SK-N-SH treated with all-trans-retinoic acid at 6 μM for 48 hours (cell line): ENCODE results near the gene ASIC4.

Experiments used
- ATAC-seq: fragments of 200-7000 bp; cut with Tn5 transposase; 3 replicates; pipeline ENCODE4 v1.9.1; 2020; ENCODE audit warnings: mild to moderate bottlenecking, moderate library complexity
- ARNTL ChIP-seq: fragments of 450-650 bp; formaldehyde crosslinking; IDR thresholded peaks from 2 replicates; pipeline ENCODE4 v1.5.0; 2020; ENCODE audit warnings: low read depth, mild to moderate bottlenecking, moderate library complexity, borderline replicate concordance
- BACH2 ChIP-seq: fragments of 250-450 bp; sonication (Bioruptor Pico); IDR thresholded peaks from 2 replicates; pipeline ENCODE4 v1.9.0; 2021; ENCODE audit warnings: mild to moderate bottlenecking, borderline replicate concordance
- CSDC2 ChIP-seq: fragments of 250-450 bp; sonication (Bioruptor Pico); IDR thresholded peaks from 2 replicates; pipeline ENCODE4 v1.5.0; 2020; ENCODE audit warnings: mild to moderate bottlenecking, moderate library complexity
- ESRRG ChIP-seq: fragments of 250-450 bp; sonication (Bioruptor Pico); IDR thresholded peaks from 2 replicates; pipeline ENCODE4 v1.6.1; 2021; ENCODE audit warnings: mild to moderate bottlenecking
- ISL1 ChIP-seq: fragments of 250-450 bp; sonication (Bioruptor Pico); IDR thresholded peaks from 2 replicates; pipeline ENCODE4 v2.1.2; 2022; ENCODE audit warnings: mild to moderate bottlenecking, moderate library complexity
- OSR1 ChIP-seq: fragments of 250-450 bp; sonication (Bioruptor Pico); IDR thresholded peaks from 2 replicates; pipeline ENCODE4 v1.8.0; 2022; ENCODE audit warnings: moderate library complexity, mild to moderate bottlenecking, inconsistent platforms
- PPARA ChIP-seq: fragments of 250-450 bp; sonication (Bioruptor Pico); IDR thresholded peaks from 2 replicates; pipeline ENCODE4 v1.5.0; 2020; ENCODE audit warnings: mild to moderate bottlenecking, borderline replicate concordance
- RARB ChIP-seq: fragments of 250-450 bp; sonication (Bioruptor Pico); IDR thresholded peaks from 2 replicates; pipeline ENCODE4 v1.8.0; 2021; ENCODE audit warnings: mild to moderate bottlenecking, moderate library complexity
- TCF4 ChIP-seq: fragments of 250-450 bp; sonication (Bioruptor Pico); IDR thresholded peaks from 2 replicates; pipeline ENCODE4 v1.8.0; 2021; ENCODE audit warnings: mild to moderate bottlenecking, moderate library complexity, borderline replicate concordance
- TOX ChIP-seq: fragments of 250-450 bp; sonication (Bioruptor Pico); IDR thresholded peaks from 2 replicates; pipeline ENCODE4 v1.8.0; 2021; ENCODE audit warnings: mild to moderate bottlenecking, moderate library complexity, borderline replicate concordance
- TSHZ2 ChIP-seq: fragments of 250-450 bp; sonication (Bioruptor Pico); IDR thresholded peaks from 2 replicates; pipeline ENCODE4 v1.5.0; 2020; ENCODE audit warnings: mild to moderate bottlenecking, moderate library complexity
- ZC3H10 ChIP-seq: fragments of 250-450 bp; sonication (Bioruptor Pico); IDR thresholded peaks from 2 replicates; pipeline ENCODE4 v1.5.1; 2021; ENCODE audit warnings: mild to moderate bottlenecking, moderate library complexity
- ZFP3 ChIP-seq: fragments of 250-450 bp; sonication (Bioruptor Pico); IDR thresholded peaks from 2 replicates; pipeline ENCODE4 v1.5.0; 2020; ENCODE audit warnings: mild to moderate bottlenecking, moderate library complexity
- ZFP30 ChIP-seq: fragments of 450-650 bp; formaldehyde crosslinking; IDR thresholded peaks from 2 replicates; pipeline ENCODE4 v1.5.0; 2022; ENCODE audit warnings: mild to moderate bottlenecking, moderate library complexity
- ZNF565 ChIP-seq: fragments of 450-650 bp; formaldehyde crosslinking; conservative IDR thresholded peaks from 2 replicates; pipeline ENCODE4 v1.5.0; 2020; ENCODE audit warnings: low read depth, mild to moderate bottlenecking, moderate library complexity
- ZNF70 ChIP-seq: fragments of 450-650 bp; formaldehyde crosslinking; IDR thresholded peaks from 2 replicates; pipeline ENCODE4 v1.5.0; 2020; ENCODE audit warnings: mild to moderate bottlenecking, moderate library complexity
- TF ChIP-seq, protein P1 (sequence below): fragments of 250-450 bp; sonication (Bioruptor Pico); IDR thresholded peaks from 2 replicates; pipeline ENCODE4 v1.8.0; 2020; ENCODE audit warnings: mild to moderate bottlenecking, moderate library complexity, borderline replicate concordance
- TF ChIP-seq, protein P2 (sequence below): fragments of 250-450 bp; sonication (Bioruptor Pico); IDR thresholded peaks from 2 replicates; pipeline ENCODE4 v1.8.0; 2021; ENCODE audit warnings: low read depth, mild to moderate bottlenecking, moderate library complexity, borderline replicate concordance
- TF ChIP-seq, protein P3 (sequence below): fragments of 250-450 bp; sonication (Bioruptor Pico); IDR thresholded peaks from 2 replicates; pipeline ENCODE4 v1.5.1; 2020; ENCODE audit warnings: low read depth, mild to moderate bottlenecking, moderate library complexity

ASIC4 gene

GRCh38 chr2:219572237-219573001 lies 58.1 kb downstream of the ASIC4 start, which contains the start of gene INHA:
TSS of gene INHA (plus strand) at chr2:219572310. CDS start at chr2:219572375, 65 bp downstream.
- TF ChIP-seq, protein P1, sequence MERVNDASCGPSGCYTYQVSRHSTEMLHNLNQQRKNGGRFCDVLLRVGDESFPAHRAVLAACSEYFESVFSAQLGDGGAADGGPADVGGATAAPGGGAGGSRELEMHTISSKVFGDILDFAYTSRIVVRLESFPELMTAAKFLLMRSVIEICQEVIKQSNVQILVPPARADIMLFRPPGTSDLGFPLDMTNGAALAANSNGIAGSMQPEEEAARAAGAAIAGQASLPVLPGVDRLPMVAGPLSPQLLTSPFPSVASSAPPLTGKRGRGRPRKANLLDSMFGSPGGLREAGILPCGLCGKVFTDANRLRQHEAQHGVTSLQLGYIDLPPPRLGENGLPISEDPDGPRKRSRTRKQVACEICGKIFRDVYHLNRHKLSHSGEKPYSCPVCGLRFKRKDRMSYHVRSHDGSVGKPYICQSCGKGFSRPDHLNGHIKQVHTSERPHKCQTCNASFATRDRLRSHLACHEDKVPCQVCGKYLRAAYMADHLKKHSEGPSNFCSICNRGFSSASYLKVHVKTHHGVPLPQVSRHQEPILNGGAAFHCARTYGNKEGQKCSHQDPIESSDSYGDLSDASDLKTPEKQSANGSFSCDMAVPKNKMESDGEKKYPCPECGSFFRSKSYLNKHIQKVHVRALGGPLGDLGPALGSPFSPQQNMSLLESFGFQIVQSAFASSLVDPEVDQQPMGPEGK: no peak
- TF ChIP-seq RARB (CRISPR knock-in tag) (no peak), ZFP30 (CRISPR knock-in tag) (no peak), ZFP3 (CRISPR knock-in tag) (no peak), TOX (CRISPR knock-in tag) (no peak), OSR1 (CRISPR knock-in tag) (no peak), PPARA (no peak), TSHZ2 (CRISPR knock-in tag) (no peak), ZNF70 (no peak), ZNF565 (CRISPR knock-in tag) (no peak), ZC3H10 (no peak)
- TF ChIP-seq, protein P2, sequence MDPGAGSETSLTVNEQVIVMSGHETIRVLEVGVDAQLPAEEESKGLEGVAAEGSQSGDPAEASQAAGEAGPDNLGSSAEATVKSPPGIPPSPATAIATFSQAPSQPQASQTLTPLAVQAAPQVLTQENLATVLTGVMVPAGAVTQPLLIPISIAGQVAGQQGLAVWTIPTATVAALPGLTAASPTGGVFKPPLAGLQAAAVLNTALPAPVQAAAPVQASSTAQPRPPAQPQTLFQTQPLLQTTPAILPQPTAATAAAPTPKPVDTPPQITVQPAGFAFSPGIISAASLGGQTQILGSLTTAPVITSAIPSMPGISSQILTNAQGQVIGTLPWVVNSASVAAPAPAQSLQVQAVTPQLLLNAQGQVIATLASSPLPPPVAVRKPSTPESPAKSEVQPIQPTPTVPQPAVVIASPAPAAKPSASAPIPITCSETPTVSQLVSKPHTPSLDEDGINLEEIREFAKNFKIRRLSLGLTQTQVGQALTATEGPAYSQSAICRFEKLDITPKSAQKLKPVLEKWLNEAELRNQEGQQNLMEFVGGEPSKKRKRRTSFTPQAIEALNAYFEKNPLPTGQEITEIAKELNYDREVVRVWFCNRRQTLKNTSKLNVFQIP (CRISPR knock-in tag): no peak
- TF ChIP-seq, protein P3, sequence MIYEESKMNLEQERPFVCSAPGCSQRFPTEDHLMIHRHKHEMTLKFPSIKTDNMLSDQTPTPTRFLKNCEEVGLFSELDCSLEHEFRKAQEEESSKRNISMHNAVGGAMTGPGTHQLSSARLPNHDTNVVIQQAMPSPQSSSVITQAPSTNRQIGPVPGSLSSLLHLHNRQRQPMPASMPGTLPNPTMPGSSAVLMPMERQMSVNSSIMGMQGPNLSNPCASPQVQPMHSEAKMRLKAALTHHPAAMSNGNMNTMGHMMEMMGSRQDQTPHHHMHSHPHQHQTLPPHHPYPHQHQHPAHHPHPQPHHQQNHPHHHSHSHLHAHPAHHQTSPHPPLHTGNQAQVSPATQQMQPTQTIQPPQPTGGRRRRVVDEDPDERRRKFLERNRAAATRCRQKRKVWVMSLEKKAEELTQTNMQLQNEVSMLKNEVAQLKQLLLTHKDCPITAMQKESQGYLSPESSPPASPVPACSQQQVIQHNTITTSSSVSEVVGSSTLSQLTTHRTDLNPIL (CRISPR knock-in tag): no peak
- TF ChIP-seq, all 23 proteins: peak for 0
- ATAC-seq: no peak

DNA sequence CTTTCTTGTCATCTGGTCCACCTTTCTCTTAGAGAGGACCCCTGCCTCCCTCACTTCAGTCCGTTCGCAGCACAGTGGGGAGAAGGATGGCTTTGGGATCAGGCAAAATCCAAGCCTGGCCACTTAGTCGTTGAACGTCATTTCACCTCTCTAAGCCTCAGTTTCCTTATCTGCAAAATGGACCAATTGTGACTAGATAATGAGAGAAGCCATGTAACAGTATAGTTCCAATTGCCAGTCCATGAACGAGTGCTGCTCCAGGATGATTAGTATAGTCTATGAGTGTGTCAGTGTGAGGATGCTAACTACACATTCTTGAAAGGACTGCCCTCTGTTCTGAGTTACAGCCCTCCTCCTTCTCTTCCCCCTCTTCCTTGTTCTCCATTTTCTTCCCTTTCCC lies 58.9 kb downstream of the ASIC4 start:
- no peak for ATAC-seq
- TF ChIP-seq TSHZ2 (CRISPR knock-in tag) (no peak), TOX (CRISPR knock-in tag) (no peak), CSDC2 (CRISPR knock-in tag) (no peak), BACH2 (no peak), ZC3H10 (no peak), ESRRG (CRISPR knock-in tag) (no peak), TCF4 (CRISPR knock-in tag) (no peak), ISL1 (CRISPR knock-in tag) (no peak), ZNF565 (CRISPR knock-in tag) (no peak), ZFP30 (CRISPR knock-in tag) (no peak), ZFP3 (CRISPR knock-in tag) (no peak), RARB (CRISPR knock-in tag) (no peak), ARNTL (CRISPR knock-in tag) (no peak)
- TF ChIP-seq, protein P3 (CRISPR knock-in tag): no peak
- TF ChIP-seq, protein P1: no peak
- TF ChIP-seq, all 23 proteins: peak for 0
